Measurements from ENCODE around the gene EVA1C. TPM values are rescaled to one million over a fixed set of nuclear protein-coding genes. Genes with fewer than 3 reads are reported as not detected.

Gene EVA1C
- total RNA-seq, 1 experiment from 2014 or later = 0.98 TPM

DNA sequence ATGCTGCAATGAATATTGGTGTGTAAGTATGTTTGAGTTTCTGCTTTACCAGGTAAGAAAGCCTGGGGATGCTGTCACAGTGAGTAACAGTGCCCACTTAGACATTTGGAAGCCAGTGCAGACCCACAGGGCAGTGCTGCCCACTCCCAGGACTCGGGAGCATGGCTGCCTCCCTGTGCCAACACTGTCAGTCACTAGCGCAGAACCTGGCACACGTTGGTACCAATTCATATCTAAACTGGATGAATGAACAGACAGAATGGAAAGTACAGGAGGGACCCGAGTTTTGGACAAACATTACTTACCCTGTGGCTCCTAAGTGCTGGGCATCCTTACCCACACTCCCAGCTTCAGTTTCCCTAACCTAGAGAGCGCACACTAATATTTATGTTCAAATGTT, 1.6 kb upstream of the EVA1C start:
- Histone ChIP-seq H3K23ac (ENCODE audit: insufficient read length, low read depth, low read length) (no peak overlapping the region), H3K23me2 (ENCODE audit: insufficient read length, low read depth, low read length, poor library complexity, severe bottlenecking) (peaks cover 10% of the 10 kb centered on the region), H2BK5ac (ENCODE audit: insufficient read length, low read length) (no peak overlapping the region), H4K20me1 (ENCODE audit: control insufficient read depth, insufficient read depth, insufficient read length) (no peaks in the 10 kb centered on the region), H3K4me1 (ENCODE audit: insufficient read depth, low read length) (no peaks in the 10 kb centered on the region), H3K4ac (ENCODE audit: low read depth, low read length) (no peak overlapping the region), H3K79me1 (ENCODE audit: insufficient read depth, low read depth, low read length, poor library complexity, severe bottlenecking) (no peaks in the 10 kb centered on the region), H3K9ac (ENCODE audit: extremely low read depth, insufficient read length, low read length) (no peak overlapping the region), H2BK12ac (ENCODE audit: insufficient read length, low read depth, low read length) (no peak overlapping the region), H2AFZ (ENCODE audit: low read length) (no peak overlapping the region), H2BK15ac (ENCODE audit: low read depth, low read length) (no peak overlapping the region), H4K91ac (ENCODE audit: insufficient read length, low read depth, low read length) (no peak overlapping the region), H4K8ac (replicated peaks; ENCODE audit: insufficient read length, low read depth, low read length) (no peak overlapping the region), H3K56ac (ENCODE audit: insufficient read length, low read depth, low read length) (no peak overlapping the region), H3K4me2 (ENCODE audit: insufficient read depth, insufficient read length, low read length) (no peak overlapping the region), H3K27me3 (ENCODE audit: insufficient read depth, low read length) (peaks cover 39% of the 10 kb centered on the region), H3K18ac (ENCODE audit: insufficient read length, low read depth, low read length) (no peak overlapping the region), H3K9me3 (ENCODE audit: control insufficient read depth, low read depth, low read length) (no peaks in the 10 kb centered on the region), H3K14ac (ENCODE audit: insufficient read depth, low read length) (no peak overlapping the region), H3K27ac (ENCODE audit: insufficient read length, low read depth, low read length) (no peak overlapping the region), H2BK20ac (ENCODE audit: low read depth, low read length, poor library complexity, severe bottlenecking) (no peak overlapping the region), H2AK5ac (ENCODE audit: insufficient read length, low read length) (no peak overlapping the region), H3T11ph (ENCODE audit: low read length) (no peak overlapping the region), H4K5ac (ENCODE audit: insufficient read length, low read depth, low read length) (no peak overlapping the region), H2BK120ac (ENCODE audit: low read depth, low read length, poor library complexity, severe bottlenecking) (no peak overlapping the region), H3K79me2 (ENCODE audit: insufficient read depth, low read length) (no peaks in the 10 kb centered on the region)
- Mint-ChIP-seq H3K27me3 (ENCODE audit: low read depth) (peaks cover 71% of the 10 kb centered on the region), H3K27ac (no peak overlapping the region), H3K36me3 (ENCODE audit: insufficient read depth in 1 of 3, low read depth in 3 of 3) (no peaks in the 10 kb centered on the region; a peak in 1 of 7 replicates), H3K4me1 (peaks cover 28 to 29% of the 10 kb centered on the region in 2 experiments), H3K9me3 (no peaks in the 10 kb centered on the region), H3K4me3 (peak overlapping the region; percentile 16 to 58; a peak in 4 of 5 replicates)
- TF ChIP-seq, protein P1, sequence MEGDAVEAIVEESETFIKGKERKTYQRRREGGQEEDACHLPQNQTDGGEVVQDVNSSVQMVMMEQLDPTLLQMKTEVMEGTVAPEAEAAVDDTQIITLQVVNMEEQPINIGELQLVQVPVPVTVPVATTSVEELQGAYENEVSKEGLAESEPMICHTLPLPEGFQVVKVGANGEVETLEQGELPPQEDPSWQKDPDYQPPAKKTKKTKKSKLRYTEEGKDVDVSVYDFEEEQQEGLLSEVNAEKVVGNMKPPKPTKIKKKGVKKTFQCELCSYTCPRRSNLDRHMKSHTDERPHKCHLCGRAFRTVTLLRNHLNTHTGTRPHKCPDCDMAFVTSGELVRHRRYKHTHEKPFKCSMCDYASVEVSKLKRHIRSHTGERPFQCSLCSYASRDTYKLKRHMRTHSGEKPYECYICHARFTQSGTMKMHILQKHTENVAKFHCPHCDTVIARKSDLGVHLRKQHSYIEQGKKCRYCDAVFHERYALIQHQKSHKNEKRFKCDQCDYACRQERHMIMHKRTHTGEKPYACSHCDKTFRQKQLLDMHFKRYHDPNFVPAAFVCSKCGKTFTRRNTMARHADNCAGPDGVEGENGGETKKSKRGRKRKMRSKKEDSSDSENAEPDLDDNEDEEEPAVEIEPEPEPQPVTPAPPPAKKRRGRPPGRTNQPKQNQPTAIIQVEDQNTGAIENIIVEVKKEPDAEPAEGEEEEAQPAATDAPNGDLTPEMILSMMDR (conservative IDR thresholded peaks at IDR 0.05) = no peak
- no peak for DNase-seq
- no CpG with 5 or more reads among the region's 5 CpGs for WGBS (ENCODE audit: extremely low coverage, insufficient read length, low lambda C conversion rate)
